Sigmoid colon (tissue), 7 donors: ENCODE data around the gene DGKD. TPM values are rescaled to one million over a fixed set of nuclear protein-coding genes. Genes with fewer than 3 reads are reported as not detected.

Experiments
- DNase-seq: peaks from one replicate; pipeline ENCODE4 v3.0.0-alpha.2; 2019
- H3K27ac ChIP-seq, 4 donors: fragments of 200-600 bp; sonication (generic); one replicate each; pipeline ENCODE4 v1.5.1; 2016 to 2019; ENCODE audit warnings: mild to moderate bottlenecking in 1 of 4
- H3K27me3 ChIP-seq, 3 donors: fragments of 200-600 bp; sonication (generic); one replicate each; pipeline ENCODE4 v1.5.1; 2019; ENCODE audit warnings: mild to moderate bottlenecking in 1 of 3
- H3K36me3 ChIP-seq, 4 donors: fragments of 200-600 bp; sonication (generic); one replicate each; pipeline ENCODE4 v1.5.1; 2016 to 2019
- H3K4me1 ChIP-seq, 4 donors: fragments of 200-600 bp; sonication (generic); one replicate each; pipeline ENCODE4 v1.5.1; 2017 to 2019
- H3K4me3 ChIP-seq, 4 donors: fragments of 200-600 bp; sonication (generic); one replicate each; pipeline ENCODE4 v1.5.1; 2017 to 2019; ENCODE audit warnings: mild to moderate bottlenecking in 2 of 4, moderate library complexity in 1 of 4
- H3K9me3 ChIP-seq, 4 donors: fragments of 200-600 bp in 3 of 4; sonication (generic) in 3 of 4; one replicate each; pipeline versions ENCODE4 v1.5.1 to v1.6.1; 2013 to 2019
- EP300 ChIP-seq, 4 donors: sonication (generic); formaldehyde crosslinking; IDR thresholded peaks; one replicate each; pipeline ENCODE4 v1.6.1; 2017; ENCODE audit warnings: antibody characterized with exemption in 4 of 4
- POLR2A ChIP-seq, 2 donors: fragments of 450-650 bp; IDR thresholded peaks; one replicate each; pipeline ENCODE4 v1.6.1; 2016; ENCODE audit warnings: antibody characterized with exemption in 2 of 2, mild to moderate bottlenecking in 2 of 2, moderate library complexity in 2 of 2
- POLR2AphosphoS5 ChIP-seq, 4 donors: sonication (generic); formaldehyde crosslinking; IDR thresholded peaks; one replicate each; pipeline ENCODE4 v1.6.1; 2017; ENCODE audit warnings: antibody characterized with exemption in 4 of 4
- WGBS, 2 donors: extraction: QIAGEN DNeasy Blood & Tissue Kit; methylation state at CpG; one replicate each; pipeline ENCODE4 v1.1.7; 2013; 5-methylcytosine and 5-hydroxymethylcytosine counted together
- intact Hi-C: fragments of 100-400 bp; cut with DNase I; formaldehyde crosslinking; loops from one replicate; pipeline ENCODE4 v1.15.1; 2023
- polyA plus RNA-seq, 3 donors: library from polyadenylated mRNA; stranded (reverse); fragments of 200-250 nt; gene quantifications; one replicate each; pipeline ENCODE4 v1.2.3, GENCODE V29; 2013
- total RNA-seq, 4 donors: library from RNA; depleted of rRNA; stranded (reverse); fragments of >200 nt; gene quantifications; one replicate each; pipeline ENCODE4 v1.1.0, GENCODE V29; 2016
- TF ChIP-seq, protein P1 (sequence below), 4 experiments: fragments of 450-650 bp in 3 of 4; fragments of 200-600 bp in 1 of 4; IDR thresholded peaks; one replicate each; pipeline ENCODE4 v1.5.1; 2016 to 2019; ENCODE audit warnings: antibody characterized with exemption in 4 of 4, mild to moderate bottlenecking in 3 of 4, moderate library complexity in 2 of 4
- donor health status: healthy with polysubstance abuse.
- donor health status: Bipolar disorder and iron deficiency.
- donor health status: healthy.

The DGKD gene
- total and polyA plus RNA-seq, 7 donors: 10.7 to 67.0 (median 19.7) TPM

DNA sequence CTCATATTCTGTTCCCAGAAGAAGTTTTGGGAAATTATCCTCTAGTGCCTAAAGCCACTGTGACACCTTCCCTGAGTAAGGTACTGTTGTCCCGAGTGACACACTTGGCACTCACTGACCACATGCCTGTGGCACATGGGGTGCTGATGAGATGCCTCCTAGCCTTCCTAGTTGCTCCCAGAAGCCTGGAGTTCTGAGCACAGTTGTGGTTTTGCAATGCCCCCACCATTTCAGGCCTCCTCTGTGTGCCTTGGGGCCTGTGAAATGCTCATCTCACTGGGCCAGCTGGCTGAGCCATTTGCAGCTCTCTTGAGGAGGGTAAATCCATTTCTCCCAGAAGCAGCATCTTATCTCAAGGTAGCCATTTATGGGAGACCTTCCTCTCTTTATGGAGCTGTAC, 91.8 kb downstream of the DGKD start:
- Histone ChIP-seq H3K27ac (no peak overlapping the region), H3K36me3 (peaks cover 20 to 80% (median 24%) of the 10 kb centered on the region in 4 donors), H3K27me3 (no peaks in the 10 kb centered on the region), H3K9me3 (no peaks in the 10 kb centered on the region), H3K4me3 (no peak overlapping the region), H3K4me1 (peaks cover 0 to 13% (median 1%) of the 10 kb centered on the region in 4 donors)
- intact Hi-C loops: loop anchor here (10.0 kb wide), 1 partner anchor 841 kb away; no protein-coding TSS in a partner anchor
- TF ChIP-seq POLR2A (IDR thresholded peaks at IDR 0.05): no peak
- TF ChIP-seq POLR2AphosphoS5 (IDR thresholded peaks at IDR 0.05): no peak
- 92 to 99% methylated on average over 1 of the region's 1 CpG for WGBS, 2 donors
- no peak for DNase-seq

DNA sequence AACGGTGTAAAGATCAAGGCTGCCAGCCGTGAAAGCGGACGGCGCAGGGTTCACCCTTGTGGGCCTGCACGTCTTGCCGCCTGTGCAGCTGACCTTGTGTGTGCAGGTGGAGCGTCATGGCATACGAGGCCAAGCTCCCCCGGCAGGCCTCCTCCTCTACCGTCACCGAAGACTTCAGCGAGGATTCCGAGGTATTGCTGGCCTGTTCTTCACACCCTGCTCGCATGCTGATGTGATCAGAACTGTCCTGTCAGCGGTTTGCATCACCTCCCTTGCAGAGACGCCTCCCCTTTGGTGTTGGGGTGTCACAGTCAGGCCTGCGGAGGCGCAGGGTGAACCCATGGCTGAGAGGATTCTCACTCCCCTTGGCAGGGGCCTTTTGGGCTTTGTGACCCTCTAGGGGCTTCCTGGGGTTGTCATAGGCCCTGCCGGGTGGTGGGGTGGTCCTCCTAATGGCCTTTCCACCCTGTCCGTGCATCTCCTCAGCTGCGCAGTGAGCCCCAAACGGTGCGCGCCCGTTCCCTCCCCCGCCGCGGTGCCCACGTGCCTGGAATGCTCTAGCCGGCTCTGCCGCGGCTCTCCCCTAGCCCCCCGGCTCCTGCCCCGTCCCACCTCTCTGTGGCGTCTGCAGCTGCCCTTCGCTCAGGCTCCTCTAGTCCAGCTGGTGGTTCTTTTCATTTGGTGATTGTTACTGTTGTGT, 92.5 kb downstream of the DGKD start:
- H3K4me3 ChIP-seq: no peak overlapping the region
- intact Hi-C loops: loop anchor here (10.0 kb wide), 1 partner anchor 842 kb away; no protein-coding TSS in a partner anchor
- H3K36me3 ChIP-seq: peaks cover 21 to 82% (median 25%) of the 10 kb centered on the region in 4 donors
- TF ChIP-seq, protein P1, sequence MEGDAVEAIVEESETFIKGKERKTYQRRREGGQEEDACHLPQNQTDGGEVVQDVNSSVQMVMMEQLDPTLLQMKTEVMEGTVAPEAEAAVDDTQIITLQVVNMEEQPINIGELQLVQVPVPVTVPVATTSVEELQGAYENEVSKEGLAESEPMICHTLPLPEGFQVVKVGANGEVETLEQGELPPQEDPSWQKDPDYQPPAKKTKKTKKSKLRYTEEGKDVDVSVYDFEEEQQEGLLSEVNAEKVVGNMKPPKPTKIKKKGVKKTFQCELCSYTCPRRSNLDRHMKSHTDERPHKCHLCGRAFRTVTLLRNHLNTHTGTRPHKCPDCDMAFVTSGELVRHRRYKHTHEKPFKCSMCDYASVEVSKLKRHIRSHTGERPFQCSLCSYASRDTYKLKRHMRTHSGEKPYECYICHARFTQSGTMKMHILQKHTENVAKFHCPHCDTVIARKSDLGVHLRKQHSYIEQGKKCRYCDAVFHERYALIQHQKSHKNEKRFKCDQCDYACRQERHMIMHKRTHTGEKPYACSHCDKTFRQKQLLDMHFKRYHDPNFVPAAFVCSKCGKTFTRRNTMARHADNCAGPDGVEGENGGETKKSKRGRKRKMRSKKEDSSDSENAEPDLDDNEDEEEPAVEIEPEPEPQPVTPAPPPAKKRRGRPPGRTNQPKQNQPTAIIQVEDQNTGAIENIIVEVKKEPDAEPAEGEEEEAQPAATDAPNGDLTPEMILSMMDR (IDR thresholded peaks at IDR 0.05): no peak
- TF ChIP-seq POLR2A (IDR thresholded peaks at IDR 0.05) (no peak), POLR2AphosphoS5 (IDR thresholded peaks at IDR 0.05) (no peak), EP300 (IDR thresholded peaks at IDR 0.05) (no peak)
- H3K27ac ChIP-seq: no peak overlapping the region
- H3K9me3 ChIP-seq: no peaks in the 10 kb centered on the region
- H3K4me1 ChIP-seq: peaks cover 0 to 13% (median 1%) of the 10 kb centered on the region in 4 donors
- WGBS, 2 donors: 93 to 94% methylated on average over 37 of the region's 37 CpGs
- H3K27me3 ChIP-seq: no peaks in the 10 kb centered on the region
- no peak for DNase-seq

DNA sequence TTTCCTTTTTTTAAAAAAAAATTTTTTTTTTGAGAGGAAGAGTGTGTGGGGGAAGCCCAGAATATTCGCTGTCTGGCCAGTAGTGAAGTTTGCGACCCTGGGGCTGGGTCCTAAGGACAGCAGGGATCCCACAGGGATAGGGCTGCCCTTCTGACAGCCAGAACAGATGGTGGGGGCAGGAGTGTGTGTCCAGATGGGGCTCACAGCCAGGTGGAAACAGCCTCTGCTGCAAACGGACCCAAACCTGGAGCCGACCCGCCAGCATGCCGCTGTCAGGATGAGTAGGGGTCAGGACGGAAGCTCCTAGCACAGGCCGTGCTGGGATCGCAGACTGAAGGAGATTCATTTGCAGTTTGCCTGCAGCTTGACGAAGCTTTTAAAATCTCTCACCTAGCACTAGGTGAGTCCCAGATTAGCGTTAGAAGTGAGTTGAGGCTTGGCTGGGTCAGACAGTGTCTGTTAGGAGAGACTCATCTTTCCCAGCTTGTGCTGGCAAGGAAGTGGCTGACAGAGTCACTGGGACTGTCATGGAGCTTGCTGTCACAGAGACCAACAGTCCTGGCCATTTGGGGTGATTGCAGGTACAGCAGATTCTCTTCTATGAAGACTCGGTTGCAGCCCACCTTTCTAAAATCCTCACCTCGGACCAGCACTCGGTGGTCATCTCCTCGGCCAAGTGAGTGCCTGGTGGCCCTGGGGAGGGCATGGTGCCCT, 93.4 kb downstream of the DGKD start:
- Histone ChIP-seq H3K4me1 (peaks cover 0 to 13% (median 1%) of the 10 kb centered on the region in 4 donors), H3K36me3 (peaks cover 21 to 86% (median 27%) of the 10 kb centered on the region in 4 donors), H3K27me3 (no peaks in the 10 kb centered on the region), H3K27ac (no peak overlapping the region), H3K4me3 (no peak overlapping the region), H3K9me3 (no peaks in the 10 kb centered on the region)
- WGBS, 2 donors: 95% methylated on average over 15 of the region's 15 CpGs
- TF ChIP-seq POLR2AphosphoS5 (IDR thresholded peaks at IDR 0.05) (no peak), EP300 (IDR thresholded peaks at IDR 0.05) (no peak), POLR2A (IDR thresholded peaks at IDR 0.05) (no peak)
- TF ChIP-seq, protein P1 (IDR thresholded peaks at IDR 0.05): no peak
- intact Hi-C loops: loop anchor here (10.0 kb wide), 1 partner anchor 843 kb away; no protein-coding TSS in a partner anchor
- no peak for DNase-seq

DNA sequence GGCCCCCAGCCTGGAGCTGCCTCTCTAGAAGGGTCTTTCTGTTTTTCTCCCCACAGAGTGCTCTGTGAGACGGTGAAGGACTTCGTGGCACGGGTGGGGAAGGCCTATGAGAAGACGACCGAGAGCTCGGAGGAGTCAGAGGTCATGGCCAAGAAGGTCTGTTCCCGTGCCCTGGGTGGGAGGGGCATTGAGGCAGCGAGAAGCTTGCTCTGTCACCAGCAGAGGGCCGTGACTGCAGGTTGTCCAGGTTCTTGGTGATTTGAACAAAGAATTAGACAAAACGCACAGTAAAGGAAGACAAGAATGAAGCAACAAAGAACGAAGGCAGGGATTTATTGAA, 93.9 kb downstream of the DGKD start:
- DNase-seq: peak; percentile 55
- 84 to 88% methylated on average over 11 of the region's 11 CpGs for WGBS, 2 donors
- H3K4me1 ChIP-seq: peaks cover 0 to 18% (median 1%) of the 10 kb centered on the region in 4 donors
- no peak overlapping the region for H3K4me3 ChIP-seq
- TF ChIP-seq POLR2A (IDR thresholded peaks at IDR 0.05): no peak
- TF ChIP-seq EP300 (IDR thresholded peaks at IDR 0.05): no peak
- no peak for TF ChIP-seq POLR2AphosphoS5 (IDR thresholded peaks at IDR 0.05)
- TF ChIP-seq, protein P1 (IDR thresholded peaks at IDR 0.05): no peak
- no peaks in the 10 kb centered on the region for H3K9me3 ChIP-seq
- intact Hi-C loops: loop anchor here (10.0 kb wide), 1 partner anchor 843 kb away; no protein-coding TSS in a partner anchor
- peaks cover 26 to 88% (median 27%) of the 10 kb centered on the region in 4 donors for H3K36me3 ChIP-seq
- H3K27ac ChIP-seq: no peak overlapping the region
- H3K27me3 ChIP-seq: no peaks in the 10 kb centered on the region

DNA sequence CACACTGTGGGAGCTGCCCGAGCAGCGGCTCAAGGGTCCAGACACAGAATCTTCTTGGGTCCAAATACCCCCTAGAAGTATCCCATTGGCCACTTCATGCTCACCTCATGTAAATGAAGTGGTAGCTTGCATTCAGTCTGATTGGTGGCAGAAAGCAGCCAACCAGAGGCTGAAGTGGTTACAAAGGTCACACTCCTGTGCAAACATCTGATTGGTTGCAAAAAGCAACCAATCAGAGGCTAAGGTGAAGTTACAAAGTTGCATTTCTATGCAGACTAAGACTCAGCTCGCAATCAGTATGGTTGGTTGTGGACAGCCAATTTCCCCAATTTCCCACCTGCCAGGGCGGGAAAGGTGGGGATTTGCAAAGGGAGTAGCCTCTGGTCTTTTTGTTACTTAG, 94.3 kb downstream of the DGKD start:
- H3K4me3 ChIP-seq: no peak overlapping the region
- H3K36me3 ChIP-seq: peaks cover 27 to 90% (median 29%) of the 10 kb centered on the region in 4 donors
- peak; percentile 9 for DNase-seq
- intact Hi-C loops: loop anchor here (10.0 kb wide), 1 partner anchor 844 kb away; no protein-coding TSS in a partner anchor
- no peak overlapping the region for H3K27ac ChIP-seq
- no peaks in the 10 kb centered on the region for H3K9me3 ChIP-seq
- TF ChIP-seq, protein P1 (IDR thresholded peaks at IDR 0.05): no peak
- TF ChIP-seq POLR2A (IDR thresholded peaks at IDR 0.05): no peak
- no peak for TF ChIP-seq EP300 (IDR thresholded peaks at IDR 0.05)
- no peak for TF ChIP-seq POLR2AphosphoS5 (IDR thresholded peaks at IDR 0.05)
- peaks cover 0 to 14% (median 1%) of the 10 kb centered on the region in 4 donors for H3K4me1 ChIP-seq
- WGBS, 2 donors: 90 to 93% methylated on average over 4 of the region's 4 CpGs
- H3K27me3 ChIP-seq: no peaks in the 10 kb centered on the region
